Fibroblast of lung (primary cell): ENCODE measurements around the gene MRGPRX1. TPM values are rescaled to one million over a fixed set of nuclear protein-coding genes. Genes with fewer than 3 reads are reported as not detected.

ENCODE experiments used
- DNase-seq, 2 donors: peaks; one replicate each; pipeline versions ENCODE4 v3.0.0 to v3.0.0-alpha.2; 2010; ENCODE audit warnings: low read depth in 2 of 2
- H2AFZ ChIP-seq: 2 replicates; pipeline ENCODE4 v1.5.1; 2012; ENCODE audit warnings: low read length, control low read depth, inconsistent platforms
- H3K27ac ChIP-seq: 2 replicates; pipeline ENCODE4 v1.5.1; 2011; ENCODE audit warnings: low read length, control low read depth; ENCODE audit not compliant: insufficient read depth
- H3K27me3 ChIP-seq: 2 replicates; pipeline ENCODE4 v1.5.1; 2011; ENCODE audit warnings: mild to moderate bottlenecking, low read length; ENCODE audit not compliant: control insufficient read depth, insufficient read depth
- H3K36me3 ChIP-seq: 2 replicates; pipeline ENCODE4 v1.5.1; 2011; ENCODE audit warnings: low read length; ENCODE audit not compliant: control insufficient read depth, insufficient read depth
- H3K4me1 ChIP-seq: 2 replicates; pipeline ENCODE4 v1.5.1; 2011; ENCODE audit warnings: low read length; ENCODE audit not compliant: control insufficient read depth, insufficient read depth; ENCODE audit errors: extremely low read depth
- H3K4me2 ChIP-seq: 2 replicates; pipeline ENCODE4 v1.5.1; 2011; ENCODE audit warnings: low read length, control low read depth; ENCODE audit not compliant: insufficient read depth; ENCODE audit errors: extremely low read depth
- H3K4me3 ChIP-seq, 4 experiments: fragments of 200-600 bp in 1 of 4; sonication (generic) in 1 of 4; replicated peaks in 1 of 4; 2 replicates each; pipeline ENCODE4 v1.5.1; 2011 to 2016; ENCODE audit warnings: low read length in 4 of 4, low read depth in 3 of 4, mild to moderate bottlenecking in 3 of 4, control low read depth in 2 of 4, inconsistent platforms in 1 of 4, mixed read lengths in 1 of 4; ENCODE audit not compliant: insufficient read depth in 1 of 4; ENCODE audit errors: control extremely low read depth in 1 of 4
- H3K79me2 ChIP-seq: 2 replicates; pipeline ENCODE4 v1.5.1; 2012; ENCODE audit warnings: mild to moderate bottlenecking, low read length, inconsistent platforms; ENCODE audit not compliant: control insufficient read depth, insufficient read depth
- H3K9ac ChIP-seq: 2 replicates; pipeline ENCODE4 v1.5.1; 2011; ENCODE audit warnings: mild to moderate bottlenecking, low read length, control low read depth; ENCODE audit not compliant: insufficient read depth
- H3K9me3 ChIP-seq: 2 replicates; pipeline ENCODE4 v1.5.1; 2012; ENCODE audit warnings: low read depth, low read length; ENCODE audit not compliant: control insufficient read depth, insufficient read depth
- H4K20me1 ChIP-seq: 2 replicates; pipeline ENCODE4 v1.5.1; 2011; ENCODE audit warnings: low read length; ENCODE audit not compliant: control insufficient read depth, insufficient read depth; ENCODE audit errors: extremely low read depth
- EZH2 ChIP-seq: IDR thresholded peaks from 2 replicates; pipeline ENCODE4 v1.5.1; 2012; ENCODE audit warnings: low read length, control low read depth, mild to moderate bottlenecking; ENCODE audit errors: missing control alignments
- polyA plus RNA-seq, 2 donors: library from polyadenylated mRNA; depleted of rRNA in 1 of 2; stranded (reverse) in 1 of 2; unstranded in 1 of 2; fragments of >200 nt; gene quantifications; 2 replicates each; pipeline ENCODE4 v1.2.1, GENCODE V29; 2011 to 2012; ENCODE audit warnings: missing spikeins in 1 of 2
- total RNA-seq: library from RNA; depleted of rRNA; stranded (reverse); fragments of >200 nt; gene quantifications from 2 replicates; pipeline ENCODE4 v1.2.1, GENCODE V29; 2014
- TF ChIP-seq, protein P1 (sequence below), 2 donors: IDR thresholded peaks in 1 of 2; conservative IDR thresholded peaks in 1 of 2; 1 replicate in 1 of 2; 2 replicates in 1 of 2; pipeline ENCODE4 v1.5.1; 2011 to 2012; ENCODE audit warnings: low read length in 2 of 2, control low read depth in 1 of 2, inconsistent platforms in 1 of 2, low read depth in 1 of 2, mild to moderate bottlenecking in 1 of 2

Gene MRGPRX1
- total and polyA plus RNA-seq, 2 donors (not counting 1 experiment from before 2014, with no cell fraction given): not detected

- Histone ChIP-seq H3K9ac (no peak overlapping the region), H3K27ac (no peak overlapping the region), H3K27me3 (no peaks in the 10 kb centered on the region), H3K79me2 (no peaks in the 10 kb centered on the region), H3K4me1 (no peaks in the 10 kb centered on the region), H3K36me3 (no peaks in the 10 kb centered on the region), H2AFZ (no peak overlapping the region), H3K4me2 (no peak overlapping the region), H3K9me3 (no peaks in the 10 kb centered on the region), H3K4me3 (no peak overlapping the region), H4K20me1 (no peaks in the 10 kb centered on the region)
- TF ChIP-seq, protein P1, sequence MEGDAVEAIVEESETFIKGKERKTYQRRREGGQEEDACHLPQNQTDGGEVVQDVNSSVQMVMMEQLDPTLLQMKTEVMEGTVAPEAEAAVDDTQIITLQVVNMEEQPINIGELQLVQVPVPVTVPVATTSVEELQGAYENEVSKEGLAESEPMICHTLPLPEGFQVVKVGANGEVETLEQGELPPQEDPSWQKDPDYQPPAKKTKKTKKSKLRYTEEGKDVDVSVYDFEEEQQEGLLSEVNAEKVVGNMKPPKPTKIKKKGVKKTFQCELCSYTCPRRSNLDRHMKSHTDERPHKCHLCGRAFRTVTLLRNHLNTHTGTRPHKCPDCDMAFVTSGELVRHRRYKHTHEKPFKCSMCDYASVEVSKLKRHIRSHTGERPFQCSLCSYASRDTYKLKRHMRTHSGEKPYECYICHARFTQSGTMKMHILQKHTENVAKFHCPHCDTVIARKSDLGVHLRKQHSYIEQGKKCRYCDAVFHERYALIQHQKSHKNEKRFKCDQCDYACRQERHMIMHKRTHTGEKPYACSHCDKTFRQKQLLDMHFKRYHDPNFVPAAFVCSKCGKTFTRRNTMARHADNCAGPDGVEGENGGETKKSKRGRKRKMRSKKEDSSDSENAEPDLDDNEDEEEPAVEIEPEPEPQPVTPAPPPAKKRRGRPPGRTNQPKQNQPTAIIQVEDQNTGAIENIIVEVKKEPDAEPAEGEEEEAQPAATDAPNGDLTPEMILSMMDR (conservative IDR thresholded peaks at IDR 0.05 in 1 of 2, IDR thresholded peaks at IDR 0.05 in 1 of 2; ENCODE audit: low read depth in 1 of 2, low read length in 2 of 2): no peak
- TF ChIP-seq EZH2: no peak
- no peak for DNase-seq
These were observed 48.6 kb downstream of the MRGPRX1 start for GRCh38 chr11:18890615-18891014.

Other genes starting within 250 kb of the MRGPRX1 start
- gene TMEM86A, start 240.6 kb downstream of the MRGPRX1 start, total RNA-seq: 0.77 and 0.83 TPM in 2 replicates
- gene TMEM86A, start 240.6 kb downstream of the MRGPRX1 start, polyA plus RNA-seq: 0.16 and 0.21 TPM in 2 replicates
- under 0.01 TPM in 2 replicates for gene IGSF22, start 213.2 kb downstream of the MRGPRX1 start, total RNA-seq
- gene IGSF22, start 213.2 kb downstream of the MRGPRX1 start, polyA plus RNA-seq: not detected in 2 replicates
- gene PTPN5, start 147.6 kb downstream of the MRGPRX1 start, total RNA-seq: not detected in 2 replicates
- not detected in 2 replicates for gene PTPN5, start 147.6 kb downstream of the MRGPRX1 start, polyA plus RNA-seq
- not detected in 2 replicates for gene MRGPRX2, start 121.3 kb upstream of the MRGPRX1 start, total RNA-seq
- gene MRGPRX2, start 121.3 kb upstream of the MRGPRX1 start, polyA plus RNA-seq: not detected in 2 replicates
- gene ZDHHC13, start 177.8 kb upstream of the MRGPRX1 start, total RNA-seq: 10.0 and 11.1 TPM in 2 replicates
- 11.0 and 16.1 TPM in 2 replicates for gene ZDHHC13, start 177.8 kb upstream of the MRGPRX1 start, polyA plus RNA-seq